ENCODE measurements around the gene ZNF507.
"Not testable (repeated sequence)": the region's sequence is repeated elsewhere in the genome, so short reads cannot be mapped to it uniquely, and the experiment has no call there.

Gene ZNF507

GRCh38 chr19:32372726-32373517 lies 27.5 kb downstream of the ZNF507 start:
- DNase-seq, result no peak

DNA sequence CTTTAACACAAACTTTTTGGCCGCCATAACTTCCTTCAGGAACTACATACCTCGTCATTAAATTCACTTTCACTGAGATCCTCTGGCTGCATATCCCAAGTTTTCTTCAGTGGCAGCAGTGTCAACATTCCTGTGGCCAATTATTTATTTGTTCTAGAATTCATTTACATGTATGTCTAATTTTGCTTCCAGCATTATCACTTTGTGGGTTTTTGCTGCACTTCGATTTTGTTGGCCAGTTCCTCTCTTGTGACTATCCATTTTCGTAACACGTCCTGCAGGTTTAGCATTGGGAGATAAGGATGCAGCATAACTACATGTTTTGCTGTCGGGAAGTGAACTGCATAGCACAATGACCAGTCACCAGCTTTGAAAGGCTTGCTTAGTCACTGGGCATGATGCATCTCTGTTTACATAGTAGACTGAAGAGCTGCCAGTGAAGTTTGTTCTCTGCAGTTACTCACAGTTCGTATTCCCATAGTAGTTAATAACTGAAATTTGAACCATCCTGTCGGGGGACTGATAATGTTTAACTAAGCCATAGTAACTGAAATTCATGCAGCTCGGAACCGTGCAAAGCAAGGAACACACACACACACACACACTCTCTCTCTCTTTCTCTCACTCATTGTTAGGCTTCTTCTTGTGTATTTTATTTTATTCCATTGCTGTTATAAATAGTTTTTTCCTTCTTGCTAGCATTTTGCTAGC lies 28.3 kb downstream of the ZNF507 start:
- DNase-seq, result peak; percentile 94

GRCh38 chr19:32374362-32374761 lies 29.0 kb downstream of the ZNF507 start:
- DNase-seq, result not testable (repeated sequence)

DNA sequence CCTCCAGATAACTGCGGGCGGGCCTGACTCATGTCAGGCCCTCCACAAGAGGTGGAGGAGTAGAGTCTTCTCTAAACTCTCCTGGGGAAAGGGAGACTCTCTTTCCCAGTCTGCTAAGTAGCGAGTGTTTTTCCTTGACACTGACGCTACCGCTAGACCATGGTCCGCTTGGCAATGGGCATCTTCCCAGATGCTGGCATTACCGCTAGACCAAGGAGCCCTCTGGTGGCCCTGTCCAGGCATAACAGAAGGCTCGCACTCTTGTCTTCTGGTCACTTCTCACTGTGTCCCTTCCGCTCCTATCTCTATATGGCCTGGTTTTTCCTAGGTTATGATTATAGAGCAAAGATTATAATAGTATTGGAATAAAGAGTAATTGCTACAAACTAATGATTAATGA lies 31.7 kb downstream of the ZNF507 start:
- not testable (repeated sequence) for DNase-seq

GRCh38 chr19:32380269-32380668 lies 34.9 kb downstream of the ZNF507 start:
- no peak for DNase-seq

DNA sequence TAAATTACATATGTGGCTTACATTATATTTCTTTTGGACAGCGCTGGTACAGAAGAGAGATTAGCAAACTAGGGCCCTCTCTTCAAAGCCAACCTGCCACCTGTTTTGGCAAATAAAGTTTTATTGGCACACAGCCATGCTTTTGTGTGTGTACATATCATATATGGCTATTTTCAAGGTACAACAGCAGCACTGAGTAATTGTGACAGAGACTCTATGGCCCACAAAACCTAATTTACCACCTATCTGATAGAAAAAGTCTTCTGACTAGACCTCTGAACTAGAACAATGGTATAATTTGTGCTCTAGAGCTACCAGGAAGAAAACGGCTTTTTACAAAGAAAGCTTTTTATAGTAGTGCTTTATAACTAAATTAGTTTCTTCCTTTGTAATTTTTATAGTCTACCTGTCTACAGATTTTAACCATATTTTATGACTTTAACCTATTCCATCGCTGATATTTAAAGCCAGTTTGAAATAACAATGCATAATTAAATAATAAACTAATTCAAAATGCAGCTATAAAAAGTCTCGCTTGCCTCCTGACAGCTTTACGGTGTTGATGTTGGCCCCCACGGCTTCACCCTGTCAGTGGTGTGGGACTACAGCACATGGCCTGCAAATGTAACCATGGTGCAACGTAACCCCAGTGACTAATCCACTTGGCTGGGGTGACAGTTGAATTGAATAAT lies 42.4 kb downstream of the ZNF507 start:
- no peak for DNase-seq

DNA sequence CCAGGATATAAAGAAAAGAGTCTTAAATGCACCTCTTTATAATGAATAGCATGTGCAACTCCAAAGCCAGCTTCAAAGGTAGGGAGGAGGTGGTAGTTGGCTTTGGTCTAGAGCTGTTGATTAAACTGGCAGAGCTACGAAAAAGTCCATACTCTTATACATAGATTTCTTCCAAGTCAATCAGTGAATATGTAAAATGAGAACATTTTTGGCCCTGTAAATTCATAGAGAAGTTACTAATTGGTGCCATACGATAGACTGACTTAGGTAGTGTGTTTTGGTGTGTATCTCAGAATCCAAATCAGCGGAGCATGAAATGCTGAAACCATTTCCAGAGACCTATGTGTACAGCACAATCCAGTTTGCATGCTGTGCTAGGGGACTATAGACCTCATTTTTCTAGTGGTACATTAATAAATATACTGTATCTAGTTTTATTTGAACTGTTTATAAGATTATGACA lies 43.0 kb downstream of the ZNF507 start:
- no peak for DNase-seq

DNA sequence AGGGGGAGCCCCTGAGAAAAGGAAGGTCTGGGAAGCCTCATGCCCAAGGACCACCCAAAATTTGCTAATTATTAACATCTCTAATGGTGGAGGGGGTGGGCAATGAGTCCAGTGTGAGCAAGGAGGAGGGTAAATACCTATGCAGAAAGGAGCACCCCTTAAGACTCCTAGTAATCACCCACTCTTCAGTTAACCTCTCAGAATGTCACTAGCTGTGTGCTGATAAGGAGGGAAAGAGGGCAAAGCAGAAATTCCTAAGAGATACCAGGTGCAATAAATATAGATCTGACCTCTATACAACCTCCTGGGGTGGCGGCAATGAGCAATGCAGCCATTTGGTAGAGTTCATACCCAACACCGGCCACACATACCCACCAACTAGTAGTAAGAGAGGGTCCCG lies 47.5 kb downstream of the ZNF507 start:
- no peak for DNase-seq

GRCh38 chr19:32396046-32396652 lies 50.7 kb downstream of the ZNF507 start:
- no peak for DNase-seq

DNA sequence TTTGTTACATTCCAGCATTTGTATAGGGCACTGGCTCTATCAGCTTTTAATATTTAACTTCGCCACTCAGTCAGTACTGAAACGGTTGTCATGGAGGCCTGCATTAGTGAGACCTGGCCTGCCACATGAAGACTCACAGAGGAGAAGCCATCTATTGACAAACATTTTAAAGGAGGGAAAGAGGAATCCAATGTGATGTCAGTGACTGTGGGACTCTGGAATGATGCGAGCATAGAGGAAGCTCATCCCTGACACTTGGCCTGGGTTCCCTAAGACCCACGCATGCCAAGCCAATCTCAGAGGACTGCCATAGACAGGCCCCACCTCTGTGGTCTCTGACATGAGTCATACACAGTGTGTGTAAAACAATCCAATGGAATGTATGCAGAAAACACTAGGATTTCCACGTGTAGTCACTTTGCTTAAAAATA lies 52.3 kb downstream of the ZNF507 start:
- DNase-seq, result peak; percentile 64

DNA sequence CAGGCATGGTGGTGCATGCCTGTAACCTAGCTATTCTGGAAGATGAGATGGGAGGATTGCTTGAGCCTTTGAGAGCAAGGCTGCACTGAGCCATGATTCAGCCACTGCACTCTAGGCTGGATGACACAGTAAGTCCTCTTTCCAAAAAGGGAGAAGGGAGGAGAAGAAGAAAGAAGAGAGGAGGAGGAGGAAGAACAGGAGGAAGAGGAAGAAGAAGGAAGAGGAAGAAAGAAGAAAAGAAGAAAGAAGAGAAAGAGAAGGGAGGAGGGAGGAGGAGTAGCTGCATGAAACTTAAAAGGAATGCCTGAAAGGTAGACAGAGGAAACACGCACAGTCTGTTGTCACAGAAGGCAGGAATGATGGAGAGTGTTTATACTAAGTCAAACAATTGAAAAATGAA lies 56.6 kb downstream of the ZNF507 start:
- DNase-seq, result no peak

DNA sequence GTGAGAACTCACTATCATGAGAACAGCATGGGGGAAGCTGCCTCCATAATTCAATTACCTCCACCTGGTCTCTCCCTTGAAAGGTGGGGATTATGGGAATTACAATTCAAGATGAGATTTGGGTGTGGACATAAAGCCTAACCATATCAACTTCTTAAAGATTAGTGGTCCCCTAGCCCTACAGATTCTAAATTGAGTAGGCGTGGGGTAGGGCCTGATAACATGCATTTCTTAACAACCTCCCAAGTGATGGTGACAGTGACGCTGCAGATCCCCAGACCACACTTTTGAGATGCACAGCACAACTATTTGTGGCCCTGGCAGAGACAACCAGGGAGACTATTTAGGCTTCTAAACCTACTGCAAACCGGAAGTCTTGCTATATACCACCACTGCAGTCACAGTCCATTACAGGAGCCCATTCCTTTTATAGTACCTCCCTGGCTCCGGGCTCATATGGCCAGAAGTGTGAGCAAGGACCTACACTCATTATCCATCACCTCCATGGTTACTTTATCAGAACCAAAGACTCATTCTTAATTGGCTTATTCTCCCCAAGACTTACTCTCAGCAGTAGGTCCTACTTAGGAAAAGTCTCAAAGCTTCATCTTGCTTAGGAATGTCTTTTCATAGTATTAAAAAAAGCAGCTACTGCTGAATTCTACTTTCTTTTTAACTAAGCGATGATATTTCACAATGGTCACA lies 58.0 kb downstream of the ZNF507 start:
- no peak for DNase-seq

DNA sequence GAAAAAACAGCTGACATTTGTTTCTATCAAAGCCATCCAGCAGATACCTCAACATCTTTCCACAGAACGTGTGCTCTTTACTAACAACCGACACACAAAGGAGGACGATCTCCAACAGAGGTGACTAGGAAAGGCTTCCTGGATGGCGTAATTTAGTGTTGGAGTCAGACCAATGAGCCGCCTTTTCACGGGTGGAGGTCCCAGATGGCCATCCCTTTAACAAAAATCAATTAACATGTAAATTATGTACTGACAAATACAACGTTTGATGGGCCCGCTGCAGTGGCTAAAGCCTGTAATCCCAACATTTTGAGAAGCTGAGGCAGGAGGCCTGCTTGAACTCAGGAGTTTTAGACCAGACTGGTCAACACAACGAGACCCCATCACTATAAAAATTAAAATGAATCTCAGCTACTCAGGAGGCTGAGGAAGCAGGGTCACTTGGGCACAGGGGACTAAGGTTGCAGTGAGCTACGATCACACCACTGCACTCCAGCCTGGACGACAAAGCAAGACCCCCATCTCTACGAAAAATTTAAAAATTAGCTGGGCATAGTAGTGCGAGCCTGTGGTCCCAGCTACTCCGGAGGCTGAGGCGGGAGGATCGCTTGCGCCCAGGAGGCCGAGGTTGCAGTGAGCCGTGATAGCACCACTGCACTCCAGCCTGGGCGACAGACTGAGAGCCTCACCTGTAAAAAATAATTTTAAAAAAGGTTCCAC lies 59.0 kb downstream of the ZNF507 start:
- no peak for DNase-seq

DNA sequence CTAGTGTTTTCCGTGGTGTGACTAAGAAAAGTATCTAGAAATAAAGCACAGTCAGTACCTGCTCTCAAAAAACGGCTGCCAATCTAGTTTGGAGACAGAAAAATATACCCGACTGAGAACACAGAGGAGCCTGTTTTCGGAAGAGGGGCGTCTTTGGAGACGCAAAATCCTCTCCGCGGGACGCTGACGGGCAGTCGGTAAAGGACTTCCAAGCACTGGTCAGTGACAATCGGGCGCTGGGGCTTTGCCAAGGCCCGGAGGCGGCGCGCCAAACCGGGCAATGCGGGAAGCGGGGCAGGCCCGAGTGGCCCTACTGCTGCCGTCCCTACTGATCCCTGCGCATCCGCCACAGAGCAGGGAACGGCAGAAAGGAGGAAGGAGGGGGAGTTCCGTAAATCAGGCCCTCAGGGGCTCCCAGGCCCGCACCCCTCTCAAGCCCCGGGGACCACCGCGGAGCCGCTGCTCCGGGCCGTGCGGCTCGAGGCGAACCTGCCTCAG lies 59.6 kb downstream of the ZNF507 start:
- no peak for DNase-seq

DNA sequence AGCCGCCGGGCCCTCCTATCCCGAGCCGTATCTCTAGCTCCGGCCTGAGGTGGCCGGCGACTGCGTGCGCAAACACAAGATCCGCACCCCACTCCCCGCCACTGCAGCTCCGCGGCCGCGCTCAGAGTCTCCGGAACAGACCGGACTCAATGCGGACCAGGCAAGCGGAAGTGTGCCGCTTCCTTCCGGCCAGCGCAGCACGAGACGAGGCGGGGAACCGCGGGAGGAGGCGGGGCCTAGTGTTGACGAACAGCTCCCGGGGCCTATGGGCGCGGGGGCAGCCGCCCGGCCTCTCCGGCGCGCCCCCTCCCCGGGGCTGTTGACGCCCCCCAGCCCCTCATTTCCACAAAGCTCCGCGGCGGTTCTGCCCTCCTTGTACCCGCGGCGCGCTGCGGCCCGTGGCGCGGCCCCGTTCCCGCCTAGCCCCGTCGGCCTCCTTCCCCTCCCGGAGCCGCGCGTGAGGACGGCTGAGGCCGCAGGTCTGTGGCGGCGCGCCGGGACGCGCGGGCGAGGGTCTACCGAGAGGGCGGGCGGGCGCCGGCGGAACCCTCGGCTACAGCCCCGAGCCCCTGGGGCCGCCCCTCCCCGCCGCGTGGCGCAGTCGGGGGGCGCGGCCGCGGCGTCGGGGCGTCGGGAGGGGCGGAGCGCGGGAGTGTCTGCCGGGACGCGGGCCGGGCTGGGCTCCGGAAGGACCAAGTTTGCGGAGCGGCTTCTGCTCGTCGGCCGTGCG lies 60.2 kb downstream of the ZNF507 start, which contains the start of gene DPY19L3:
DPY19L3 (plus strand) TSS at position 340 of the 730 bp plus-strand sequence. CDS start 2,484 bp downstream, outside the sequence.
- DNase-seq, result peak; percentile 97

- DNase-seq, result no peak
Observed at GRCh38 chr19:32406161-32407003, 61.0 kb downstream of the ZNF507 start.

DNA sequence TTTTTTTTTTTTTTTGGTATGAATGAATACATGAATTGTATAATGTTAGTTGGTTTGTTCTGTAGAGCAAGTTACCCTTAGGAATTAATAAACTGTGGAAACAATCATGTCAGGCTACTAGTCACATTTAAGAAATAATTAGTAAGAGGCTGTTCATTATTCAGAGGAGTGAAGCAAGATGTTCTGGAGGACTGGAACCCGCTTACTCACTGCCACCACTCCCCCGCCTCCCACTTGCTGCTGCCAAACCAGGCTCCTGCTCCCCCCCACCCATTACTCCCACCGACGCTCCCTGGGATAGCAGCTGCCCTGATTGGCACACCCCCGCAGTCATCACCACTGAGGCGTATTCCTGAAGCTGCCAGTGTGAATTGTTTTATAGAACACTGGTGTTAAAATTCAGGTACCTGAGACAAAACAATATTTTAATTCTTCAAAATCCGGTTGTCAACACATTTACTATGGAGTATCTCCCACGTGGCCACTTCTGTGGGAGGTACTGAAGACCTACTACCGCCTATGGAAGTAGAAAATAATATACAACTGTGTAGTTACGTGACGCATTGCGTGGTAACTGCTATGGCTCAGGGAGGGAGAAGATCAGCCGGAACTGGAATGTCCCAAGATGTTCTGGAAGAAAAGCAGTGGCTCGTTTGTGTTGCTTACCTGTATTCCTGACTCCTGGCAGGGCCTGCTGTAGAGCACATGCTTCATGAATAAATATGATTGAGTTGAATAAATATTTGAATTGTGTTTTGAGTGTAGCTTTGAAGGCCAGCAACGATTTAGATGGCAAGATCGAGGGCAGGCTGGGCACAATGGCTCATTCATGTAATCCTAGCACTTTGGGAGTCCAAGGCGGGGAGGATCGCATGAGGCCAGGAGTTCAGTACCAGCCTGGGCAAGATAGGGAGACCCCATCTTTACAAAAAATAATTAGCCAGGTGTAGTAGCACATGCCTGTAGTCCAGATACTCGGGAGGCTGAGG lies 61.9 kb downstream of the ZNF507 start:
- DNase-seq, result no peak

DNA sequence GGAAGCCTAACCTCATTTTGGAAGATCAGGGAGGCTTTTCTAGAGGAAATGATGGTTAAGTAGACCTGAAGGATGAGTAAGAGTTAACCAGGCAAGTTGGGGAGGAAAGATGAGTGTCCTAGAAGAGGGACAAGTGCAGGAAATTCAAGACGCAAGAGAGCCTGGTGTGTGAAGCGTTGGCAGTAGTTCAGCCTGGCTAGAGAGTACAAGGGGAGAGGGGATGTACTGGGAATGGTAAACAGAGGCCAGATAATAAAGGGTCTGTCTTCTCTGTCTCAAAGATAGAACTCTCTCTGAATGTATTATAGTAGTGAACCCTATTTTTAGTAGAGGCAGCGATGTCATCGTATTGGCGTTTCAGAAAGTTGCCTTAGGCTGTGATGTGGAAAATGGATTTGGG lies 69.8 kb downstream of the ZNF507 start:
- no peak for DNase-seq

- no peak for DNase-seq
Observed at GRCh38 chr19:32415669-32416068, 70.3 kb downstream of the ZNF507 start.
